ENCODE data around the gene ZNF638. TPM values are rescaled to one million over a fixed set of nuclear protein-coding genes. Genes with fewer than 3 reads are reported as not detected.

The ZNF638 gene
- total RNA-seq, 2 donors from 2014 or later = 73.9 to 77.9 TPM

DNA sequence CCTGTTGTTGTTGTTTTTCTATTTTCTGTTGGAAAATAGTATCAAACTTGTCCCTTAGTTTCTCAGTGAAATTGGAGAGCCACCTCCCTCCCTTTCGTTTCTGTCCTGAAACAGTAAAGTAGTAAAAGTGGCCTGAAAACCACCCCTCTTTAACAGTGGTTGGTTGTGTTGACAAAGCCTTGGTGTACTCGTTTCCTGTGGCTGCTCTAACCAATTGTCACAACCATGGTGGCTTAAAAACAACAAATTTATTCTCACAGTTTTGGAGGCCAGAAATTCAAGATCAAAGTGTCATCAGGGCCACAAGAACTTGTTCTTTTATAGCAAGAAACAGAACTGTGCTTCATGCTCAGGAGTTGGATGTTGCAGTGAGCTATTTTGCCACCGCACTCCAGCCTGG, 117.8 kb downstream of the ZNF638 start:
- TF ChIP-seq, protein P1, sequence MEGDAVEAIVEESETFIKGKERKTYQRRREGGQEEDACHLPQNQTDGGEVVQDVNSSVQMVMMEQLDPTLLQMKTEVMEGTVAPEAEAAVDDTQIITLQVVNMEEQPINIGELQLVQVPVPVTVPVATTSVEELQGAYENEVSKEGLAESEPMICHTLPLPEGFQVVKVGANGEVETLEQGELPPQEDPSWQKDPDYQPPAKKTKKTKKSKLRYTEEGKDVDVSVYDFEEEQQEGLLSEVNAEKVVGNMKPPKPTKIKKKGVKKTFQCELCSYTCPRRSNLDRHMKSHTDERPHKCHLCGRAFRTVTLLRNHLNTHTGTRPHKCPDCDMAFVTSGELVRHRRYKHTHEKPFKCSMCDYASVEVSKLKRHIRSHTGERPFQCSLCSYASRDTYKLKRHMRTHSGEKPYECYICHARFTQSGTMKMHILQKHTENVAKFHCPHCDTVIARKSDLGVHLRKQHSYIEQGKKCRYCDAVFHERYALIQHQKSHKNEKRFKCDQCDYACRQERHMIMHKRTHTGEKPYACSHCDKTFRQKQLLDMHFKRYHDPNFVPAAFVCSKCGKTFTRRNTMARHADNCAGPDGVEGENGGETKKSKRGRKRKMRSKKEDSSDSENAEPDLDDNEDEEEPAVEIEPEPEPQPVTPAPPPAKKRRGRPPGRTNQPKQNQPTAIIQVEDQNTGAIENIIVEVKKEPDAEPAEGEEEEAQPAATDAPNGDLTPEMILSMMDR (IDR thresholded peaks at IDR 0.05) = no peak
- no peak overlapping the region for H3K27ac ChIP-seq

DNA sequence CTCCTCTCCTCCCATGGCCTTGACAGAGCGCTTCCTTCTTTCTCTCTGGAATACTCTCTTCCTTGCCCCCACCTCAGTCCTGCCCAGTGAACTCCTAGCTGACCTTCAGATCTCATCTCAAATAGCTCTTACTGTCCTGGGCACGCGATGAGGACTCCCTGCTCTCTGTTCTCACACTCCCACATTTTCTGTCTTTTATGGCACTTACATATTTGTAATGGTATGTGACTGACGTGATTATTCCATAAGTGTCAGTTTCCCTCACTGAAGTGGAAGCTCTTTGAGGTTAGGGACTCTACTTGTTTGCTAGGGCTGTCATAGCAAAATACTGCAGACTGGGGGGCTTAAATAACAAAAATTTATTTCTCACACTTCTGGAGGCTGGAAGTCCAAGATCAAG, 120.1 kb downstream of the ZNF638 start:
- no peaks in the 10 kb centered on the region for H3K36me3 ChIP-seq
- H3K4me1 ChIP-seq = peaks cover 0 to 71% of the 10 kb centered on the region in 2 donors
- TF ChIP-seq, protein P1 (IDR thresholded peaks at IDR 0.05) = no peak
- H3K4me3 ChIP-seq = no peak overlapping the region
- no peaks in the 10 kb centered on the region for H3K9me3 ChIP-seq
- DNase-seq (ENCODE audit: low spot score) = no peak
- H3K27me3 ChIP-seq = no peaks in the 10 kb centered on the region
- peak overlapping the region; percentile 88 to 93 for H3K27ac ChIP-seq

More for the DNA sequence above, 117.8 kb downstream of the ZNF638 start:
- DNase-seq (ENCODE audit: low spot score) = no peak
- Histone ChIP-seq H3K4me3 (no peak overlapping the region), H3K4me1 (peaks cover 0 to 47% of the 10 kb centered on the region in 2 donors), H3K9me3 (no peaks in the 10 kb centered on the region), H3K27me3 (no peaks in the 10 kb centered on the region), H3K36me3 (no peaks in the 10 kb centered on the region)

DNA sequence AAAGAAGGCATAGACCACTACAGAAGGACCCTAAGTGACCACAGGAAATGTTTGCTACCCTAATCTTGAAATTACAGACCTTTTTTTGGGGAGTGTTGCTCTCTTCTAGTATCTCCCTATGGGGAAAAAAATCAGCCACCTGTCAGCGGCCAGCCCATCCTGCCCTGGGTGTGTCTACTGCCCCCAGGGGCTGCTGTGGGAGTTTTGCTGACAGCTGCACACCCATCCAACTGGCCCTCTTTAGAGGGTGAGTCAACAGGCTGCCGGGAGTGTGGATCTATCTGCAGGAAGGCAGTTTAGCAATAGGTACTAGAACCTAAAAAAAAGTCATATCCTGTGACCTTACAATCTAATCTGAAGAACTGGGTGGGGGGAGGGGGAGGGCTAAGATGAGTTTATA, 121.0 kb downstream of the ZNF638 start:
- H3K9me3 ChIP-seq = no peaks in the 10 kb centered on the region
- H3K4me3 ChIP-seq = peak overlapping the region in 1 of 2 donors; percentile 65
- H3K27ac ChIP-seq = peak overlapping the region; percentile 88 to 93
- TF ChIP-seq, protein P1 (IDR thresholded peaks at IDR 0.05) = peak in 1 of 2 donors; percentile 33
- H3K36me3 ChIP-seq = no peaks in the 10 kb centered on the region
- H3K4me1 ChIP-seq = peaks cover 0 to 79% of the 10 kb centered on the region in 2 donors
- no peaks in the 10 kb centered on the region for H3K27me3 ChIP-seq
- DNase-seq (ENCODE audit: low spot score) = no peak

DNA sequence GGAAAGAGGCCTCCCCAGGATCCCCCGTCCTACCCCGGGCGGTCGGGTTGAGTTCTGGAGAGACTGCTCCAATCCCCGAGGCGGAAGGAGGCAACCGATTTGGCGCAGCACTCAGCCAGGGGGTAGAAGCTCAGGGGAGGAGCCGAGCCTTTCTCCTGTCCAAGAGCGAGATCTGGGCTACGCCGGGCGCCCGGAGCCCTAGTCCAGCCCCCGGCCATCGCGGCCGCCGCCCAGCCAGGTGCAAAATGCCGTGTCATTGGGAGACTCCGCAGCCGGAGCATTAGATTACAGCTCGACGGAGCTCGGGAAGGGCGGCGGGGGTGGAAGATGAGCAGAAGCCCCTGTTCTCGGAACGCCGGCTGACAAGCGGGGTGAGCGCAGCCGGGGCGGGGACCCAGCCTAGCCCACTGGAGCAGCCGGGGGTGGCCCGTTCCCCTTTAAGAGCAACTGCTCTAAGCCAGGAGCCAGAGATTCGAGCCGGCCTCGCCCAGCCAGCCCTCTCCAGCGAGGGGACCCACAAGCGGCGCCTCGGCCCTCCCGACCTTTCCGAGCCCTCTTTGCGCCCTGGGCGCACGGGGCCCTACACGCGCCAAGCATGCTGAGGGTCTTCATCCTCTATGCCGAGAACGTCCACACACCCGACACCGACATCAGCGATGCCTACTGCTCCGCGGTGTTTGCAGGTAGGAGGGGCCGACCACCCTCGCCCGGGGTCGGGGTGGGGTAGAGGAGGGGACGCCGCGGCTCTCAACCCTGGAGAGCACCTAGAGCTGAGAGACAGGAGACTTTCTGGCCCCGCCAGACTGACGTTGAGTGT, 122.0 kb downstream of the ZNF638 start, which contains the start of gene DYSF:
Gene DYSF (plus strand): TSS at position 158 of the 817 bp plus-strand sequence.
- H3K4me1 ChIP-seq = peaks cover 0 to 90% of the 10 kb centered on the region in 2 donors
- H3K36me3 ChIP-seq = no peaks in the 10 kb centered on the region
- H3K9me3 ChIP-seq = no peaks in the 10 kb centered on the region
- peak within 1 kb of the TSS; percentile 38 to 65 for H3K4me3 ChIP-seq
- DNase-seq (ENCODE audit: low spot score) = no peak
- TF ChIP-seq, protein P1 (IDR thresholded peaks at IDR 0.05) = no peak
- H3K27ac ChIP-seq = peak within 1 kb of the TSS; percentile 88 to 93
- no peaks in the 10 kb centered on the region for H3K27me3 ChIP-seq

DNA sequence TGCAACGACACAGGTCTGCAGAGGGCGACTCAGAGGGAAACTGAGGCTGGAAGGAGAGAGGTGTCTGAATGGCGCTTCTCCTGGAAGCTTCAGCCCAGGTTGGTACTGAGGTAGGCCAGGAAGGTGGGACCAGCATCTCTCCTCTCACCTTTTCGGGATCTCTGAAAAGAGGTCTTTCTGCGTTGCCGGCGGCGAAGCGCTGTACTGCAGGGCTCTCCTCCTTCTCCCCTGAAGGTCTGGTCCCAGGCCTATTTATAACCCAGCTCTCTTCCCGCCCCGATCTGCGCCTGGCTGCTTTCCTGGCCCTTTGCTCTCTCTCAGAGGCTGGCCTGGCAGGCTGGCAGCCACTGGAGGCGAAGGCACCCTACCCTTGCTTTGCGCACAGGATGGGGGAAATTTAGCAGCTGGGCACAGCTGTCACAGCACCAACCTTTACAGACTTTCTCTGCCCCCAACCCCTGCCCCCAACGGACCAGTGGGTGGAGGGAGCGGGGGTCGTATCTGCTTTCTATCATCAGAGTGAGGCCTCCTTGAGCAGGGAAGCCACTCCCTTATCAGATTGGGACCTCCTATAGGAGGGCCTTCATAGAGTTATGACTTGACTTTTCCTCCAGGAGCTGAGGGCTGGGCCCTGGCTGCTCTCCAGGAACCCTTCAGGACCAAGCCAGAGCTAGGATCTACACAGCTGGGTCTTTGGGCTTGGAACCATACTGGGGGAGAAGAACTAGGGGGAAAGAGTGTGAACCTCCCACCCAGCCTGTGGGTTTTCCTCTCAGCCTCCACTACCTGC, 122.8 kb downstream of the ZNF638 start:
- H3K4me1 ChIP-seq = peaks cover 0 to 91% of the 10 kb centered on the region in 2 donors
- peak overlapping the region; percentile 88 to 93 for H3K27ac ChIP-seq
- TF ChIP-seq, protein P1 (IDR thresholded peaks at IDR 0.05) = no peak
- H3K4me3 ChIP-seq = peak overlapping the region; percentile 38 to 65
- no peaks in the 10 kb centered on the region for H3K9me3 ChIP-seq
- DNase-seq (ENCODE audit: low spot score) = no peak
- H3K36me3 ChIP-seq = no peaks in the 10 kb centered on the region
- no peaks in the 10 kb centered on the region for H3K27me3 ChIP-seq
